HL-60/S4 (cell line): ENCODE results near the gene ATL2.
"Not testable (repeated sequence)": the region's sequence is repeated elsewhere in the genome, so short reads cannot be mapped to it uniquely, and the experiment has no call there.

Experiments
- in situ Hi-C: fragments of 300-500 bp; cut with MboI; formaldehyde crosslinking; loops from 2 replicates; pipeline ENCODE4 v1.14.3; 2022; ENCODE audit warnings: low sequenced_read_pairs

Gene ATL2

GRCh38 chr2:38394041-38394440 lies 17.0 kb upstream of the ATL2 start:
- in situ Hi-C loops, result no loop called here

DNA sequence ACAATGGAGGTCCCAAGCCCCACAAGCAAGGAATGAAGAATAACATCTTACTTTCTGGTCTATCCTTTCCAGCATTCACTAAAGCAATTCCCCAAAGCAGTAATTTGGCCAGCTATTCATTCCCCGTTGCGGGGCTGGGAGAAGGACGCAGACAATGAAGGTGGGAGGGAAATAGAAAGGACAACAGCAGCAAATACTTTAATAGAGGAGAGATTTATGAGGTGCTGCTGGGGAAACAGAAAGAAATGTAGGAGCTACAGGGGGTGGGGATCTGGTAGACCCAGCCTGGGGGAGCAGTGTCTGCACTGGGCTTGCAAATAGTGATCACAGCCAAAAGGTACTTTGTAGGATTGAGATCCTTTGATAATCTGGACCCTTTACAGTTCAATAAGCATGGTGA lies 13.9 kb upstream of the ATL2 start:
- in situ Hi-C loops, result no loop called here

DNA sequence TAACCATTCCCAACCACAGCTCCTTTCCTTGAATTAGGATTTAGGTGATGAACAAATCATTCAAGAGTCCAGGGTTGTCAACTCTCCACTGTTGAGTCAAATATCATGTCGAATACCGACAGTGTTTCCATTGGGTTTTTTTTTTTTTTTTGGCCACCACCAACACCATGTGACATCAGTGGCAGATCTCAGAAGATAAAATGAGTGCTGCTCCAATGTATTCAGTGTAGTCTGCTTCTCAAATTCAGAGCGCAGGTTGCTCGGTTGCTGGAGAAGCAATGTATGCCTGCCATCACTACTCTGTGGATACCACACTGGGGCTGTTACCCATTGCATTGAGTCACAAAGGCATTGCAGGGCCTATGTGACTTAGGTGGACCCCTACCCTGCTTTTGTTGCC lies 10.8 kb upstream of the ATL2 start:
- in situ Hi-C loops, result no loop called here

GRCh38 chr2:38386821-38387220 lies 9.7 kb upstream of the ATL2 start:
- in situ Hi-C loops, result no loop called here

- in situ Hi-C loops, result no loop called here
Observed at GRCh38 chr2:38386377-38386776, 9.3 kb upstream of the ATL2 start.

GRCh38 chr2:38384338-38384737 lies 7.3 kb upstream of the ATL2 start:
- in situ Hi-C loops, result no loop called here

DNA sequence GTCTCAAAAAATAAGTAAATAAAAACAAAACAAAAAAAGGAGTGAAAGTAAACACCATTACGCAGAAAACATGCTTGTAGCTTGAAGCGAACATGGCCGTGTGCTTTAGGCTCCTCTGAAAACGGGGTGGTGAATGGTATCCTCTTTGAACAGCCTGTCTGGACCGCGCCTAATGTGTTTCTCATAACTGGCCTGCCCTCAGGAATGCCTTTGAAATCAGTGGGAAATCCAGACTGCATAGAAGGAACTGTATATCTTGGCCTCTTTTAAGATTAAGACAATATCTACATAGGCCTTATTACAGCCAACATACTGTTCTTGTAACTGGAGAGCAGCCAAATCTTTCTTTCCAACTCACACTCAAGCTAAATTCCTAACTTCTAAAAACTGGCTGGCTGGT lies 6.7 kb upstream of the ATL2 start:
- in situ Hi-C loops, result not testable (repeated sequence)

- in situ Hi-C loops, result no loop called here
Observed at GRCh38 chr2:38381381-38382143, 4.5 kb upstream of the ATL2 start.

DNA sequence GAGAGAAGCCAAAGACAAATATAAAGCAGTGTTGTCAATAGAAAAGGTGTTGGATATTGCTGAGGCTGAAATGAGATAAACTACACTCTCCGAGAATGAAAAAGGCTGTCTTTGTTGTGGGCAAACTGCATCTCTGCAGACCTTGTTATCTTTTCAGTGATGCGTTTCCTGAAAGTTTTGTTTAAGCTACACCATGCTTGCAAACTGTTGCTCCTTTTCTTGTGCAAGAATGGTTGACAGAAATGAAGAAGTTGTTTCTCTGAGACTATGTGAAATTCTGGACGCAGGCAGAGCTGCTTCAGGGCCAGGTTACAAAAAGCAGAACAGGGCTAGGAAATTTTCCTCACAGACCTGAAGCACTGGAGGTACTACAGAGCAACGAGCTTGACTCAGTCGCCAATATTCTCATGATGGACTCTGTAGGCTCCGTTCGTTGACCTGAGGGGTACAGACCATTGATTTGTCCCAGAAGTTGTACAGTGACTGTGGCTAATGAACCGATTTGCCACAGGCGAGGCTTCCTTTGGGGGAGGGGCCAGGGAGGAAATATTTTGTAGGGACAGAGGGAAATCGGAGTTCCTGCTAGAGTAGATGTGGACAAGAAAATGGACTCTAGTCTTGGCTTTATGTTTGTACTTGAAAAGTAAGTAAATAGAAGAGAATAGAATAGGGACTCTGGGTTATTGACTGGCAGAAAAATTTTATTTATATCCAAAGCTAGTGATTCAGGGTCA lies 3.5 kb upstream of the ATL2 start:
- in situ Hi-C loops, result no loop called here

DNA sequence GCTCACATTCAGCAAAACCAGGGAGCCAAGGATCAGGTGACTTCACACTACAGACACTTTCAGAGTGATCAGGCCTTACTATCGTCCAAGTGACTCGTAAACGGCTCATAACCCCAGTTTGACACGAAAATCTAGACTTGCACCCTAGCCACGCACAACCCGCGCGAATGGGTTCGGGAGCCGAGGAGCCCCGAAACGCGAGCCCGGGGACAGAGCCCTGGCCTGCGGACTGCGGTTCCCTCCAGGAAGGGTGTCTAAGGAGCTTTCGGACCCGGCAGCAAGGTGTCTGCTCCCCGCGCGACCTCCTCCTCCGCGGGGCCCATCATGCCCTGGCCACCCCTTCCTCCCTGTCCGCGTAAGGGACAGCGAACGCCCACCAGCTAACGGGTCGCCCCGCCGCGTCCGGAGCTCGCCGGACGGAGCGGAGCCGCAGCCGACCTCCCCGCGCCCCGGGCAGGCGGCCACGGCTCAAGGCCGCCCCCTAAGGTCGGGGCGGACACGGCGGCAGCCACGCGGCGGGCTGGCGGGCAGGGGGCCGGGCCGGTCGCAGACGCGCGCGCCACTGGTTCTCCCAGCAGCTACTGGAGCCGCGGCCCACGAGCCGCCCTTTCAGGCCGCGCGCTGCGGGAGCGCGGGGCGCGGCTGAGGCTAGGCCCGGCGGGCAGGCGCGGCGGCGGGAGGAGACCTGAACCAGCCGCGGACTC lies 575 bp downstream of the ATL2 start:
- in situ Hi-C loops, result no loop called here

- in situ Hi-C loops, result no loop called here
Observed at GRCh38 chr2:38375696-38376345, 1.3 kb downstream of the ATL2 start.

- in situ Hi-C loops, result no loop called here
Observed at GRCh38 chr2:38374984-38375383, 2.1 kb downstream of the ATL2 start.

GRCh38 chr2:38371235-38371634 lies 5.8 kb downstream of the ATL2 start:
- in situ Hi-C loops, result no loop called here

GRCh38 chr2:38370664-38371063 lies 6.4 kb downstream of the ATL2 start:
- in situ Hi-C loops, result no loop called here

GRCh38 chr2:38362232-38362631 lies 14.8 kb downstream of the ATL2 start:
- in situ Hi-C loops, result no loop called here

GRCh38 chr2:38360177-38360576 lies 16.9 kb downstream of the ATL2 start:
- in situ Hi-C loops, result no loop called here

GRCh38 chr2:38353402-38353801 lies 23.7 kb downstream of the ATL2 start:
- in situ Hi-C loops, result no loop called here

DNA sequence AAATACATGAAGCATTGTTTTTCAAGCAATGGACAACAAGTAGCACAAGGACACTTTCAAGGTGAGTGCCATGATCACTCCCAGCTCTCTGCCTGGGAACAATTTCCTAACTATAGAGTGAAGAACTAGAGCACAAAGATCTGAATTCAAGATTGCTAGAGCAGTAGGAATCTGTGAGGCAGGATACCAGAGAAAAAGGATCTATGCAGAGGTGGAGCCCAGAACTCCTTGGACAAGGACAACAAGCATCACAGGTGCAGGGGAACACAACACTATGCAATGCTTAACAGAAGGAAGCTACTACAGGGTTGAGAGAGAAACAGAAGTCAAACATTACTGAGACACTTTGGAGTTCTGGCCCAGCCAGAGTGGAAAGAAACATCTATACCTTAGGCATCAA lies 24.7 kb downstream of the ATL2 start:
- in situ Hi-C loops, result no loop called here

- in situ Hi-C loops, result no loop called here
Observed at GRCh38 chr2:38345323-38346038, 31.6 kb downstream of the ATL2 start.

GRCh38 chr2:38344813-38345212 lies 32.3 kb downstream of the ATL2 start:
- in situ Hi-C loops, result no loop called here

DNA sequence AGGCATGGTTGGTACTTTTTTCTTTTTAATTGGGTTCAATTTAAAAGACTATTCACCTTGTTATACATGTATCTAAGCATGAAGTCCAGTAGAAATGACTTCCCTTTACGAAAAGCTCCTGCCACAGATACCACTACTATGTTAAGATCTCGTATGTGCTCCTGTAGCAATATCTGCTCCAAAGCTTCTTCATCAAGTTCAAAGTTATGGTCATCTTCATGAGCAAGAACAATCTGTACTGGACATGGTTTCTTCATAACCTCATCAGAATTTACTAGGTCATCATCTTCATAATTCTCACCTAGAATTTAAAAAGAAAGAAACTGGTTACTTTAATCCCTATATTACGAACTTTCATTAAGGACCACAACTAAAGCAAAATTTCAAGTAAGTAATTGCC lies 33.9 kb downstream of the ATL2 start:
- in situ Hi-C loops, result no loop called here
